ENCODE results near the gene USP25.

DNA sequence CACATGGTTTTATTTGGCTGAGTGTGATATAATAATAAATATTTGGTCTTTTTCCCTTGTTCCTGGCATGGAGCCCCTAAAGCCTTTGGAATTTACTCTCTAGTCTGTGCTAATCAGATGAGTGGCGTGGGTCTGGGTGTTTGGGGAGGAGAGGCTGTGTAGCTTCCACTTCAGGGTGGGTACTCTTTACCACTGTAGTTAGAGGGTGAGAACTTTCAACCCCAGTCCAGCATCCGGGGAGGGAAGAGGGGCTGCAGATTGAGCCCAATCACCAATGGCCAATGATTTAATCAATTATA, 20.0 kb downstream of the USP25 start:
- no peak for TF ChIP-seq EZH2 (IDR thresholded peaks at IDR 0.05; ENCODE audit: low read depth, unreplicated experiment)
- no peak for TF ChIP-seq CTCF (conservative IDR thresholded peaks at IDR 0.05; ENCODE audit: low read depth in 2 of 2)
- no peak for TF ChIP-seq POLR2AphosphoS5 (IDR thresholded peaks at IDR 0.05; ENCODE audit: low read depth)
- TF ChIP-seq, protein P1, sequence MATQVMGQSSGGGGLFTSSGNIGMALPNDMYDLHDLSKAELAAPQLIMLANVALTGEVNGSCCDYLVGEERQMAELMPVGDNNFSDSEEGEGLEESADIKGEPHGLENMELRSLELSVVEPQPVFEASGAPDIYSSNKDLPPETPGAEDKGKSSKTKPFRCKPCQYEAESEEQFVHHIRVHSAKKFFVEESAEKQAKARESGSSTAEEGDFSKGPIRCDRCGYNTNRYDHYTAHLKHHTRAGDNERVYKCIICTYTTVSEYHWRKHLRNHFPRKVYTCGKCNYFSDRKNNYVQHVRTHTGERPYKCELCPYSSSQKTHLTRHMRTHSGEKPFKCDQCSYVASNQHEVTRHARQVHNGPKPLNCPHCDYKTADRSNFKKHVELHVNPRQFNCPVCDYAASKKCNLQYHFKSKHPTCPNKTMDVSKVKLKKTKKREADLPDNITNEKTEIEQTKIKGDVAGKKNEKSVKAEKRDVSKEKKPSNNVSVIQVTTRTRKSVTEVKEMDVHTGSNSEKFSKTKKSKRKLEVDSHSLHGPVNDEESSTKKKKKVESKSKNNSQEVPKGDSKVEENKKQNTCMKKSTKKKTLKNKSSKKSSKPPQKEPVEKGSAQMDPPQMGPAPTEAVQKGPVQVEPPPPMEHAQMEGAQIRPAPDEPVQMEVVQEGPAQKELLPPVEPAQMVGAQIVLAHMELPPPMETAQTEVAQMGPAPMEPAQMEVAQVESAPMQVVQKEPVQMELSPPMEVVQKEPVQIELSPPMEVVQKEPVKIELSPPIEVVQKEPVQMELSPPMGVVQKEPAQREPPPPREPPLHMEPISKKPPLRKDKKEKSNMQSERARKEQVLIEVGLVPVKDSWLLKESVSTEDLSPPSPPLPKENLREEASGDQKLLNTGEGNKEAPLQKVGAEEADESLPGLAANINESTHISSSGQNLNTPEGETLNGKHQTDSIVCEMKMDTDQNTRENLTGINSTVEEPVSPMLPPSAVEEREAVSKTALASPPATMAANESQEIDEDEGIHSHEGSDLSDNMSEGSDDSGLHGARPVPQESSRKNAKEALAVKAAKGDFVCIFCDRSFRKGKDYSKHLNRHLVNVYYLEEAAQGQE (IDR thresholded peaks at IDR 0.05; ENCODE audit: unreplicated experiment), result no peak

All from GM23338 (cell line).